A549 (cell line): ENCODE data around the gene SORBS1.

Source experiments
- BHLHE40 ChIP-seq: IDR thresholded peaks from 2 replicates; pipeline ENCODE4 v1.6.1; 2012; ENCODE audit warnings: low read depth, low read length, inconsistent platforms
- EHMT2 ChIP-seq: fragments of 200-600 bp; sonication (generic); IDR thresholded peaks from 2 replicates; pipeline ENCODE4 v1.6.1; 2016; ENCODE audit warnings: antibody characterized with exemption, low read depth, mild to moderate bottlenecking, moderate library complexity
- MYC ChIP-seq: IDR thresholded peaks from 2 replicates; pipeline ENCODE4 v1.6.1; 2012; ENCODE audit warnings: mild to moderate bottlenecking, inconsistent platforms, low read length, improper control_type of control experiment, borderline replicate concordance
- NFE2L2 ChIP-seq: fragments of 150-350 bp; conservative IDR thresholded peaks from 2 replicates; pipeline ENCODE4 v1.6.1; 2014; ENCODE audit warnings: low read length
- NPAS2 ChIP-seq: fragments of 250-450 bp; sonication (Bioruptor Pico); IDR thresholded peaks from 2 replicates; pipeline ENCODE4 v1.8.0; 2022; ENCODE audit warnings: mild to moderate bottlenecking, moderate library complexity, borderline replicate concordance
- PHF8 ChIP-seq: fragments of 200-600 bp; sonication (generic); IDR thresholded peaks from 2 replicates; pipeline ENCODE4 v1.6.1; 2016; ENCODE audit warnings: low read depth, mild to moderate bottlenecking, antibody characterized with exemption, moderate library complexity, borderline replicate concordance
- POLR2A ChIP-seq: IDR thresholded peaks from 2 replicates; pipeline ENCODE4 v1.6.1; 2012; ENCODE audit warnings: mild to moderate bottlenecking, low read length
- ZC3H11A ChIP-seq: fragments of 450-650 bp; IDR thresholded peaks from 2 replicates; pipeline ENCODE4 v1.6.1; 2014; ENCODE audit warnings: antibody characterized with exemption, mild to moderate bottlenecking
- TF ChIP-seq, protein P1 (sequence below): fragments of >200 bp; sonication (Bioruptor Twin); formaldehyde crosslinking; IDR thresholded peaks from 3 replicates; pipeline ENCODE4 v1.5.1; 2016
- TF ChIP-seq, protein P2 (sequence below): IDR thresholded peaks from 2 replicates; pipeline ENCODE4 v1.6.1; 2012
- TF ChIP-seq, protein P3 (sequence below): IDR thresholded peaks from 2 replicates; pipeline ENCODE4 v1.6.1; 2012

DNA sequence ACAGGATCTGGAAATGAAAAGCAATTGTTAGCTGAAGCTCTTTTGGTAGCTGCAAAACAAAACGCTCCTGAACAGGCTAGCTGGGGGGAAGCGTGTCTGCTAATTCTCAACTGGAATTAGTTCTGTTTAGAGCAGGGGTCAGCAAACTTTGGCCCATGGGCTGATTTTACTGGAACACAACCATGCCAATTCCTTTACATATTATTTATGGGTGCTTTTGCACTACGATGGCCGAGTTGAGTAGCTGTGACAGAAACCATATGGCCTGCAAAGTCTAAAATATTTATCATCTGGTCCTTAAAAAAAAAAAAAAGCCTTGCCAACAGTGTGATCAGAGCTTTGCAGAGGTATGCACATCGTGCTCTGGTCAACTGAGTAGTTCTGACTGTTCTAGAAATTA lies 162.0 kb downstream of the SORBS1 start:
- TF ChIP-seq EHMT2 (no peak), POLR2A (no peak), NFE2L2 (no peak), ZC3H11A (no peak), PHF8 (no peak), MYC (no peak), NPAS2 (CRISPR knock-in tag) (no peak), BHLHE40 (no peak)
- TF ChIP-seq, protein P1, sequence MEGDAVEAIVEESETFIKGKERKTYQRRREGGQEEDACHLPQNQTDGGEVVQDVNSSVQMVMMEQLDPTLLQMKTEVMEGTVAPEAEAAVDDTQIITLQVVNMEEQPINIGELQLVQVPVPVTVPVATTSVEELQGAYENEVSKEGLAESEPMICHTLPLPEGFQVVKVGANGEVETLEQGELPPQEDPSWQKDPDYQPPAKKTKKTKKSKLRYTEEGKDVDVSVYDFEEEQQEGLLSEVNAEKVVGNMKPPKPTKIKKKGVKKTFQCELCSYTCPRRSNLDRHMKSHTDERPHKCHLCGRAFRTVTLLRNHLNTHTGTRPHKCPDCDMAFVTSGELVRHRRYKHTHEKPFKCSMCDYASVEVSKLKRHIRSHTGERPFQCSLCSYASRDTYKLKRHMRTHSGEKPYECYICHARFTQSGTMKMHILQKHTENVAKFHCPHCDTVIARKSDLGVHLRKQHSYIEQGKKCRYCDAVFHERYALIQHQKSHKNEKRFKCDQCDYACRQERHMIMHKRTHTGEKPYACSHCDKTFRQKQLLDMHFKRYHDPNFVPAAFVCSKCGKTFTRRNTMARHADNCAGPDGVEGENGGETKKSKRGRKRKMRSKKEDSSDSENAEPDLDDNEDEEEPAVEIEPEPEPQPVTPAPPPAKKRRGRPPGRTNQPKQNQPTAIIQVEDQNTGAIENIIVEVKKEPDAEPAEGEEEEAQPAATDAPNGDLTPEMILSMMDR, result no peak
- TF ChIP-seq, protein P2, sequence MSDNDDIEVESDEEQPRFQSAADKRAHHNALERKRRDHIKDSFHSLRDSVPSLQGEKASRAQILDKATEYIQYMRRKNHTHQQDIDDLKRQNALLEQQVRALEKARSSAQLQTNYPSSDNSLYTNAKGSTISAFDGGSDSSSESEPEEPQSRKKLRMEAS, result no peak
- TF ChIP-seq, protein P3, sequence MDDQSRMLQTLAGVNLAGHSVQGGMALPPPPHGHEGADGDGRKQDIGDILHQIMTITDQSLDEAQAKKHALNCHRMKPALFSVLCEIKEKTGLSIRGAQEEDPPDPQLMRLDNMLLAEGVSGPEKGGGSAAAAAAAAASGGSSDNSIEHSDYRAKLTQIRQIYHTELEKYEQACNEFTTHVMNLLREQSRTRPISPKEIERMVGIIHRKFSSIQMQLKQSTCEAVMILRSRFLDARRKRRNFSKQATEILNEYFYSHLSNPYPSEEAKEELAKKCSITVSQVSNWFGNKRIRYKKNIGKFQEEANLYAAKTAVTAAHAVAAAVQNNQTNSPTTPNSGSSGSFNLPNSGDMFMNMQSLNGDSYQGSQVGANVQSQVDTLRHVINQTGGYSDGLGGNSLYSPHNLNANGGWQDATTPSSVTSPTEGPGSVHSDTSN, result no peak
